Calu3 (cell line): Measurements from ENCODE around the gene KCTD15. TPM values are rescaled to one million over a fixed set of nuclear protein-coding genes. Genes with fewer than 3 reads are reported as not detected.

Experiments used
- BruUV-seq: library from RNA; stranded (reverse); fragments of 400-500 nt; replicated peaks from 2 replicates; lab custom pipeline; 2021; lab: Mats Ljungman, UMichigan
- CTCF ChIA-PET: fragments of 300-600 bp; sonication (Branson Sonifier 250); formaldehyde crosslinking; loops from one replicate; lab custom pipeline; 2022; ENCODE audit warnings: antibody characterized with exemption; lab: Charles Lee
- DNase-seq: peaks from one replicate; pipeline ENCODE4 v3.0.0; 2022
- H3K27ac Mint-ChIP-seq: one replicate; pipeline ENCODE4 v1.8.0; 2022; ENCODE audit warnings: mixed read lengths; ENCODE audit not compliant: unreplicated experiment
- H3K27me3 Mint-ChIP-seq: one replicate; pipeline ENCODE4 v1.8.0; 2022; ENCODE audit warnings: mixed read lengths; ENCODE audit not compliant: unreplicated experiment
- H3K36me3 Mint-ChIP-seq: one replicate; pipeline ENCODE4 v1.8.0; 2022; ENCODE audit warnings: mild to moderate bottlenecking, moderate library complexity, mixed read lengths; ENCODE audit not compliant: insufficient read depth, unreplicated experiment
- H3K4me1 Mint-ChIP-seq: one replicate; pipeline ENCODE4 v1.8.0; 2022; ENCODE audit warnings: mild to moderate bottlenecking, low read depth, mixed read lengths; ENCODE audit not compliant: unreplicated experiment
- H3K4me3 Mint-ChIP-seq: one replicate; pipeline ENCODE4 v1.8.0; 2022; ENCODE audit warnings: mild to moderate bottlenecking, low read depth, moderate library complexity, mixed read lengths; ENCODE audit not compliant: unreplicated experiment
- H3K9me3 Mint-ChIP-seq: one replicate; pipeline ENCODE4 v1.8.0; 2022; ENCODE audit warnings: low read depth, mixed read lengths; ENCODE audit not compliant: unreplicated experiment
- CTCF ChIP-seq: fragments of 200-600 bp; IDR thresholded peaks from one replicate; pipeline ENCODE4 v1.8.0; 2022; ENCODE audit warnings: antibody characterized with exemption; ENCODE audit not compliant: unreplicated experiment
- intact Hi-C: fragments of 100-400 bp; cut with micrococcal nuclease; formaldehyde crosslinking; loops from one replicate; pipeline ENCODE4 v1.10.0; 2022; ENCODE audit not compliant: unreplicated experiment
- total RNA-seq: library from RNA; stranded (reverse); gene quantifications from 2 replicates; pipeline ENCODE4 v1.2.3, GENCODE V29; 2022

Gene KCTD15
- total RNA-seq, 1 experiment from 2014 or later = 18.6 TPM

DNA sequence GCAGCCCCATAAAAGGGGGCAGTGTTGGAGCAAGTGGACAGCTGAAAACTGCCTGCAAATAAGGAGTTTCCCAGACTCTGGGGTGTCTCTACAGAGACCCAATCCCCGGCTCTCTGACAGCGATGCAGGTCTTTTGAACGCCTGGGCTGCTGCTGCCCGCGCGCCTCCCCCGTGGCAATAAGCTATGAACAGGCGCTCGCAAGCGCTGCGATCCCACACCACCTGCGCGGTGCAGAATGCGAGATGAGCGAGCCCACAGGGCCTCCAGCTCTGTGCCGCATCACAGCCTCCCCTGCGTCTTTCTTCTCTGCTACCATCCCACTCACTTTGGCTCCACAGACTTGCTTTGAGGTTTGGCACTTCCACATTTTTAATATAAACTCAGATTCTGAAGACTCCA is 62.3 kb downstream of the KCTD15 start:
- DNase-seq = no peak
- Mint-ChIP-seq H3K27ac (no peak overlapping the region), H3K4me3 (no peak overlapping the region), H3K9me3 (no peaks in the 10 kb centered on the region), H3K36me3 (no peaks in the 10 kb centered on the region), H3K27me3 (peaks cover 76% of the 10 kb centered on the region), H3K4me1 (no peaks in the 10 kb centered on the region)
- no TSS peak for BruUV-seq
- no peak for TF ChIP-seq CTCF
- intact Hi-C loops = no loop called here
- CTCF ChIA-PET = interaction anchor here (0.6 to 0.8 kb wide), 2 partner anchors 16 to 238 kb away, joined by 3 to 4 read pairs; no protein-coding TSS in a partner anchor

DNA sequence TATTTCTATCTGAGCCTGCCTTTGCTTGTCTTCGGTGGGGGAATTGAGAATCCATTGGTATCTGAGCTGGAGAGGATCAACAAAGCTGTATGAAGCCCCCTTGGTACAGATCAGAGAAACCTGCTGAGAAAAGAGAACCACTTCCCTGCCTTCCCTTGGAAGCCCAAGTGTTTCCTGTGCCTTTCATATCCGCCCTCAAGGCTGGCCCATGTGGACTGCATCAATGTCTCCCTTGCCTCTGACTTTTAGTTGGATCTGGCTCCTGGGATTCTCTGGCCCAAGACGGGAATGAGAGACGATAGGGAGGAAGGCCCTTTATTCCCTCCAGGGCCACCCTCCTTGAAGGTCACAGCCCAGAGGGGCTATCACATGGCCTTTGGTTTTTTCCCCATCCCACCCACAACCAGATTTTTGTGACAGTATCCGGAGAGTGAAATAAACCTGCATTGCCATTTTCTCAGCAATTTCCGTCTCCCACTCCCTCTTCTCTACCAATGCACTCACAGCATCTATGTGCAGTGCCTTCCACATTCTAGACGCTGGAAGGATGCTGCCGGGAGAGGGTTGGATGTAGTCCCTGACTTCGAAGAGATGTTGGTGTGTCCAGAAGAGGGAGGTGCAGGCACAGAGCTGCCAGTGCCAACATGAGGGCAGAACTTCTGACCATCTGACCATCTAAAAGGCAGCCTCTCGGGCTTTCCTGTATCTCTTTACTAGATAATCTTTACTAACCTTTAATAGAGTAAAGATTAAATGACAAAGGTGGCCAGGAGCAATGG is 63.8 kb downstream of the KCTD15 start:
- Mint-ChIP-seq H3K27ac (no peak overlapping the region), H3K4me1 (no peaks in the 10 kb centered on the region), H3K27me3 (peaks cover 83% of the 10 kb centered on the region), H3K9me3 (no peaks in the 10 kb centered on the region), H3K36me3 (no peaks in the 10 kb centered on the region), H3K4me3 (no peak overlapping the region)
- DNase-seq = no peak
- CTCF ChIA-PET = no interaction called here
- intact Hi-C loops = no loop called here
- no peak for TF ChIP-seq CTCF
- BruUV-seq = no TSS peak

DNA sequence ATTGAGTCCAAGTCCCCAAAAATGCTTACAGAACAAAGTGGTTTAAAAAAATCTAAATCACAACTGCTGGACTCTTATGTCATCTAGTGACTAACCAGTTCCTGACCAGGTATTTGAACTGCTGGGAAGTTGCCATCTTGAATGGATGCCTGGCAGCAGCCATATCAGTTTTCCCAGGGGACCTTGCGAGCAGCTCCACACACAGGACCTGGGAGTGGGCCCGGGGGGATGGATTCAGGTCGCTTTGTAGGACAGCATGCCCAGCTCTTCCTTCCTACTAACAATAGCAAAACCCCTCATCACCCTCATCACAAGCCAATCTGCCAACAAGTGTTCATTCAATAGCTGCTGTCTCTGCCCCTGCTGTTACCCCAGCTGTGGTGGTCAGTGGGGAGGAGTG is 65.3 kb downstream of the KCTD15 start:
- TF ChIP-seq CTCF = no peak
- H3K27me3 Mint-ChIP-seq = peaks cover 83% of the 10 kb centered on the region
- H3K27ac Mint-ChIP-seq = no peak overlapping the region
- H3K9me3 Mint-ChIP-seq = no peaks in the 10 kb centered on the region
- intact Hi-C loops = no loop called here
- CTCF ChIA-PET = no interaction called here
- H3K4me3 Mint-ChIP-seq = no peak overlapping the region
- BruUV-seq = no TSS peak
- DNase-seq = no peak
- no peaks in the 10 kb centered on the region for H3K4me1 Mint-ChIP-seq
- no peaks in the 10 kb centered on the region for H3K36me3 Mint-ChIP-seq

DNA sequence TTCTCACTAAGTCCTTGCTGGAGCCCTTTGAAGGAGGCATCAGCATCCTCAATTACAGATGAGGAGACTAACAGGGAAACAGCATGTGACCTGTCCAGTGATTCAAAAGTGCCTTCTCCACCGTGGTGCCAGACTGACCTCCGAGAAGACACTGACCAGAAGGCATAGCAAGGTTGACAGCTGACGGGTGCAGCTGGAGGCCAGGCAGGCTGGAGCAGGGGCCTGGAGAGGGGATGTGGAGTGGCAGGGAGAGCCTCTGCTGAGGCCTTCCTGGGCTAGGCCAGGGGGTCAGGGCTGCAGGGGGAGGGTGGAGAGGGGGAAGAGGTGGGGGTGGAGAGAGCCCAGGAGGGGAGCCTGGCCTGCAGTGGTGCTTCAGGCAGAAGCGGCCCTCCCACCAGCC is 66.3 kb downstream of the KCTD15 start:
- Mint-ChIP-seq H3K27ac (no peak overlapping the region), H3K4me3 (no peak overlapping the region), H3K4me1 (no peaks in the 10 kb centered on the region), H3K9me3 (no peaks in the 10 kb centered on the region), H3K36me3 (no peaks in the 10 kb centered on the region), H3K27me3 (peaks cover 82% of the 10 kb centered on the region)
- BruUV-seq = no TSS peak
- CTCF ChIA-PET = interaction anchor here (0.6 to 0.7 kb wide), 2 partner anchors 12 to 27 kb away, joined by 3 to 5 read pairs; no protein-coding TSS in a partner anchor
- intact Hi-C loops = no loop called here
- TF ChIP-seq CTCF = no peak
- DNase-seq = no peak
